ENCODE measurements around the gene DPM3. TPM values are rescaled to one million over a fixed set of nuclear protein-coding genes. Genes with fewer than 3 reads are reported as not detected.
"Not testable (repeated sequence)": the region's sequence is repeated elsewhere in the genome, so short reads cannot be mapped to it uniquely, and the experiment has no call there.

The DPM3 gene
- total and polyA plus RNA-seq, 2 of the 13 experiments (the other 11 are each of a cell fraction or from before 2014, with no cell fraction given) = 23.2 to 53.4 TPM

- H3K9ac ChIP-seq (ENCODE audit: insufficient read depth, low read depth, low read length) = no peak overlapping the region
- ChIA-PET POLR2A (interaction anchor here (1.0 to 5.9 kb wide), 3 partner anchors 32 to 75 kb away, joined by 3 to 56 read pairs (median 6); partner anchors contain the start of gene EFNA1), CTCF (ENCODE audit: low intra/inter-chr PET ratio, low total read pairs) (interaction anchor here (5.3 kb wide), 1 partner anchor 73 kb away, joined by 165 read pairs; no protein-coding TSS in a partner anchor)
- in situ Hi-C loops (cut with HindIII; ENCODE audit: extremely low pct_ligation_motif_present, low pct_unique_long_range_greater_than_20kb) = loop anchor here (5.0 kb wide), 1 partner anchor 74 kb away; no protein-coding TSS in a partner anchor
- no TSS peak for BruUV-seq (replicated peaks)
- no peak for TF ChIP-seq ATRX (CRISPR knock-in tag; IDR thresholded peaks at IDR 0.05; ENCODE audit: borderline replicate concordance)
- TF ChIP-seq ZNF292 (CRISPR knock-in tag; IDR thresholded peaks at IDR 0.05; ENCODE audit: borderline replicate concordance, low read depth) = no peak
- TF ChIP-seq, protein P1, sequence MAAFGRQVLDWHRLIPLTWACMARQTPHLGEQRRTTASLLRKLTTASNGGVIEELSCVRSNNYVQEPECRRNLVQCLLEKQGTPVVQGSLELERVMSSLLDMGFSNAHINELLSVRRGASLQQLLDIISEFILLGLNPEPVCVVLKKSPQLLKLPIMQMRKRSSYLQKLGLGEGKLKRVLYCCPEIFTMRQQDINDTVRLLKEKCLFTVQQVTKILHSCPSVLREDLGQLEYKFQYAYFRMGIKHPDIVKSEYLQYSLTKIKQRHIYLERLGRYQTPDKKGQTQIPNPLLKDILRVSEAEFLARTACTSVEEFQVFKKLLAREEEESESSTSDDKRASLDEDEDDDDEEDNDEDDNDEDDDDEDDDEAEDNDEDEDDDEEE (CRISPR knock-in tag; IDR thresholded peaks at IDR 0.05) = no peak
- 0 out of 2 replicates have a peak, but pooled peaks have one; percentile 47 for TF ChIP-seq ZNF572 (CRISPR knock-in tag; IDR thresholded peaks at IDR 0.05)
- TF ChIP-seq ZNF839 (CRISPR knock-in tag; IDR thresholded peaks at IDR 0.05; ENCODE audit: borderline replicate concordance) = no peak
- TF ChIP-seq GTF3A (CRISPR knock-in tag; conservative IDR thresholded peaks at IDR 0.05) = no peak
- no peak for TF ChIP-seq ZSCAN21 (CRISPR knock-in tag; IDR thresholded peaks at IDR 0.05; ENCODE audit: borderline replicate concordance)
- 0 out of 2 replicates have a peak, but pooled peaks have one; percentile 22 for TF ChIP-seq HNF1B (CRISPR knock-in tag; IDR thresholded peaks at IDR 0.05)
- no peak for TF ChIP-seq ZNF282 (IDR thresholded peaks at IDR 0.05; ENCODE audit: partially characterized antibody)
- TF ChIP-seq ZNF678 (CRISPR knock-in tag; IDR thresholded peaks at IDR 0.05) = no peak
- 50% methylated on average over 4 of the region's 8 CpGs for WGBS (ENCODE audit: low lambda C conversion rate)
- 0 out of 5 replicates have a peak, but pooled peaks cover 0 to 8% of the 10 kb centered on the region in 2 experiments for H3K27me3 ChIP-seq (ENCODE audit: control insufficient read depth in 1 of 2, insufficient read depth in 2 of 2, low read length in 2 of 2)
- no peak for DNase-seq (ENCODE audit: low spot score)
- FAIRE-seq = no peak
- H2AFZ ChIP-seq (ENCODE audit: low read length) = no peak overlapping the region
- H3K4me2 ChIP-seq (ENCODE audit: low read depth, low read length) = peak overlapping the region; percentile 57
- no peak for ATAC-seq
- no peaks in the 10 kb centered on the region for H4K20me1 ChIP-seq (ENCODE audit: insufficient read depth, low read length)
- no peak overlapping the region for H3K27ac ChIP-seq (ENCODE audit: extremely low read length, insufficient read depth, low read length)
- H3K79me2 ChIP-seq (ENCODE audit: insufficient read depth, low read length) = no peaks in the 10 kb centered on the region
- intact Hi-C loops (cut with micrococcal nuclease; ENCODE audit: unreplicated experiment) = loop anchor here (2.0 kb wide), 1 partner anchor 39 kb away; the partner anchor contains the start of gene EFNA1
- H3K9me3 ChIP-seq (ENCODE audit: low read length) = no peaks in the 10 kb centered on the region
- peaks cover 24% of the 10 kb centered on the region for H3K4me1 ChIP-seq (ENCODE audit: insufficient read depth, low read length)
- peaks cover 0 to 12% of the 10 kb centered on the region in 2 experiments; a peak in 2 of 5 replicates for H3K36me3 ChIP-seq (replicated peaks in 1 of 2; ENCODE audit: control insufficient read depth in 1 of 2, insufficient read depth in 2 of 2, low read length in 2 of 2)
- peak overlapping the region in 1 of 3 experiments; percentile 40; a peak in 2 of 6 replicates for H3K4me3 ChIP-seq (replicated peaks in 1 of 3; ENCODE audit: insufficient read depth in 1 of 3, low read depth in 2 of 3, low read length in 3 of 3)
These were observed 25.7 kb upstream of the DPM3 start for GRCh38 chr1:155166051-155166470.

GRCh38 chr1:155164625-155165024 lies 24.3 kb upstream of the DPM3 start:
- POLR2A ChIA-PET; BruUV-seq (replicated peaks); H3K27ac ChIP-seq (ENCODE audit: extremely low read length, insufficient read depth, low read length); H3K27me3 ChIP-seq (ENCODE audit: control insufficient read depth in 1 of 2, insufficient read depth in 2 of 2, low read length in 2 of 2); FAIRE-seq; H2AFZ ChIP-seq (ENCODE audit: low read length); intact Hi-C loops (cut with micrococcal nuclease; ENCODE audit: unreplicated experiment); H3K4me3 ChIP-seq (replicated peaks in 1 of 3; ENCODE audit: insufficient read depth in 1 of 3, low read depth in 2 of 3, low read length in 3 of 3); H3K9me3 ChIP-seq (ENCODE audit: low read length); DNase-seq (ENCODE audit: low spot score); H3K4me2 ChIP-seq (ENCODE audit: low read depth, low read length); H3K9ac ChIP-seq (ENCODE audit: insufficient read depth, low read depth, low read length); H3K79me2 ChIP-seq (ENCODE audit: insufficient read depth, low read length); ATAC-seq; H3K36me3 ChIP-seq (replicated peaks in 1 of 2; ENCODE audit: control insufficient read depth in 1 of 2, insufficient read depth in 2 of 2, low read length in 2 of 2); H4K20me1 ChIP-seq (ENCODE audit: insufficient read depth, low read length): not testable (repeated sequence)
- peaks cover 31% of the 10 kb centered on the region for H3K4me1 ChIP-seq (ENCODE audit: insufficient read depth, low read length)
- in situ Hi-C loops (cut with HindIII; ENCODE audit: extremely low pct_ligation_motif_present, low pct_unique_long_range_greater_than_20kb) = loop anchor here (5.0 kb wide), 1 partner anchor 72 kb away; no protein-coding TSS in a partner anchor
- 57% methylated on average over 11 of the region's 11 CpGs for WGBS (ENCODE audit: low lambda C conversion rate)
- CTCF ChIA-PET (ENCODE audit: low intra/inter-chr PET ratio, low total read pairs) = interaction anchor here (5.3 kb wide), 1 partner anchor 72 kb away, joined by 165 read pairs; no protein-coding TSS in a partner anchor
